ENCODE data around the gene LYPD8.

The LYPD8 gene

DNA sequence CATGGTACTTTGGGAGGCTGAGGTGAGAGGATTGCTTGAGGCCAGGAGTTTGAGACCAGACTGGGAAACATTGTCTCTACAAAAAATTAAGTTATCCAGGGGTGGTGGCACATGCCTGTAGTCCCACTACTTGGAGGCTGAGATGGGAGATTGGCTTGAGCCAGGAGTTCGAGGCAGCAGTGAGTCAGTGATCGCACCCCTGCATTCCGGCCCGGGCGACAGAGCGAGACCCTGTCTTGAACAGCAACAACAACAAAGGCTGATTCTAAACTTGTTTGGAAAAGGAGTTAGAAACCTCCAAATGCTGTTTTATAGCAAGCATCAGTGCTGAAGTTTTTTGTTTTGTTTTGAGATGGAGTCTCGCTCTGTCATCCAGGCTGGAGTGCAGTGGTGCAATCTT, 14.7 kb downstream of the LYPD8 start:
- in situ Hi-C loops (cut with HindIII; ENCODE audit: low sequenced_read_pairs) = no loop called here
- DNase-seq (ENCODE audit: low read depth, low spot score) = no peak
- TF ChIP-seq, protein P1, sequence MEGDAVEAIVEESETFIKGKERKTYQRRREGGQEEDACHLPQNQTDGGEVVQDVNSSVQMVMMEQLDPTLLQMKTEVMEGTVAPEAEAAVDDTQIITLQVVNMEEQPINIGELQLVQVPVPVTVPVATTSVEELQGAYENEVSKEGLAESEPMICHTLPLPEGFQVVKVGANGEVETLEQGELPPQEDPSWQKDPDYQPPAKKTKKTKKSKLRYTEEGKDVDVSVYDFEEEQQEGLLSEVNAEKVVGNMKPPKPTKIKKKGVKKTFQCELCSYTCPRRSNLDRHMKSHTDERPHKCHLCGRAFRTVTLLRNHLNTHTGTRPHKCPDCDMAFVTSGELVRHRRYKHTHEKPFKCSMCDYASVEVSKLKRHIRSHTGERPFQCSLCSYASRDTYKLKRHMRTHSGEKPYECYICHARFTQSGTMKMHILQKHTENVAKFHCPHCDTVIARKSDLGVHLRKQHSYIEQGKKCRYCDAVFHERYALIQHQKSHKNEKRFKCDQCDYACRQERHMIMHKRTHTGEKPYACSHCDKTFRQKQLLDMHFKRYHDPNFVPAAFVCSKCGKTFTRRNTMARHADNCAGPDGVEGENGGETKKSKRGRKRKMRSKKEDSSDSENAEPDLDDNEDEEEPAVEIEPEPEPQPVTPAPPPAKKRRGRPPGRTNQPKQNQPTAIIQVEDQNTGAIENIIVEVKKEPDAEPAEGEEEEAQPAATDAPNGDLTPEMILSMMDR (IDR thresholded peaks at IDR 0.05; ENCODE audit: low read depth, low read length) = no peak
- no peak overlapping the region for H3K4me3 ChIP-seq (ENCODE audit: low read depth, low read length)

- H3K4me3 ChIP-seq (ENCODE audit: low read depth, low read length) = no peak overlapping the region
- in situ Hi-C loops (cut with HindIII; ENCODE audit: low sequenced_read_pairs) = no loop called here
- DNase-seq (ENCODE audit: low read depth, low spot score) = no peak
- TF ChIP-seq, protein P1 (IDR thresholded peaks at IDR 0.05; ENCODE audit: low read depth, low read length) = no peak
Observed at GRCh38 chr1:248739572-248740205, 15.9 kb downstream of the LYPD8 start.

- TF ChIP-seq, protein P1 (IDR thresholded peaks at IDR 0.05; ENCODE audit: low read depth, low read length) = no peak
- no peak for DNase-seq (ENCODE audit: low read depth, low spot score)
- in situ Hi-C loops (cut with HindIII; ENCODE audit: low sequenced_read_pairs) = no loop called here
- H3K4me3 ChIP-seq (ENCODE audit: low read depth, low read length) = no peak overlapping the region
Observed at GRCh38 chr1:248737457-248737856, 18.1 kb downstream of the LYPD8 start.

DNA sequence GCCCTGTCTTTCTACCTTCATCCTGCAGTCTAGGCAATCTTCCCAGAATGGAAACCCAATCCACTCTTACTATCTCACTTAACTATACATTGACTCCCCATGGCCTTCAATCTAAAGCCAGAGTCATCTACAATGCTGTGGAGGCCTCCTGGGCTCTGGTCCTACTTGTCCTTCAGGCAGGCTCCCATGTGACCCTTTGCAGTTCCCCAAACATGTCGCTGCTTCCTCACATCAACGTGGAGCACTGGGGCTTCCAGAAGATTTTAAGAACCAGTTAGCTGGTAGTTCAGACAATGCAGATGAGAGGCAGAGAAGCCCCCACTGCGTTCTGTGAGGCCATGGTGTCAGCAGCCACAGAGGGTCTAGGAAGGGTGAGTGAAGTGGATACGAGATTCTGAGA, 18.6 kb downstream of the LYPD8 start:
- in situ Hi-C loops (cut with HindIII; ENCODE audit: low sequenced_read_pairs) = no loop called here
- TF ChIP-seq, protein P1 (IDR thresholded peaks at IDR 0.05; ENCODE audit: low read depth, low read length) = no peak

DNA sequence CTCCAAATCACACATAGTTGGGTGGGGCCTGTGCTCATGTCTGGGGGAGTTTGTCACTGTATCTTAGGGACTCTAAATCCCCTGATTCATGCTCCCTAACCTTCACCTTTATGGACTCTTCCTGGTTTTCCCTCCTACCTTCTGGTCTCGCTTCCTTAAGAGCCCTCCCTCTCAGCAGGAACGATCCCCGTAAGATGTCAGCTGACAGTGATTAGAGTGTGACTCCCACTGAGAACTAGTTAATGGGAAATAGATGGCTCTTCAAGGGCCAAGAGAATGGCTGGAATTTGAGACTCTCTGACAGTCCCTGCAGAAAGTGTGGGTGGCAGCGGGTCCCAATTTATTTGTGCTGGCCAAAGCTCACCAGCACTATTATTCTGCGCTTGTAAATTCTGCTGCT, 22.0 kb downstream of the LYPD8 start:
- no peak overlapping the region for H3K4me3 ChIP-seq (ENCODE audit: low read depth, low read length)
- in situ Hi-C loops (cut with HindIII; ENCODE audit: low sequenced_read_pairs) = no loop called here
- TF ChIP-seq, protein P1 (IDR thresholded peaks at IDR 0.05; ENCODE audit: low read depth, low read length) = no peak
- DNase-seq (ENCODE audit: low read depth, low spot score) = no peak

More for the DNA sequence above, 18.6 kb downstream of the LYPD8 start:
- H3K4me3 ChIP-seq (ENCODE audit: low read depth, low read length) = no peak overlapping the region
- DNase-seq (ENCODE audit: low read depth, low spot score) = no peak

DNA sequence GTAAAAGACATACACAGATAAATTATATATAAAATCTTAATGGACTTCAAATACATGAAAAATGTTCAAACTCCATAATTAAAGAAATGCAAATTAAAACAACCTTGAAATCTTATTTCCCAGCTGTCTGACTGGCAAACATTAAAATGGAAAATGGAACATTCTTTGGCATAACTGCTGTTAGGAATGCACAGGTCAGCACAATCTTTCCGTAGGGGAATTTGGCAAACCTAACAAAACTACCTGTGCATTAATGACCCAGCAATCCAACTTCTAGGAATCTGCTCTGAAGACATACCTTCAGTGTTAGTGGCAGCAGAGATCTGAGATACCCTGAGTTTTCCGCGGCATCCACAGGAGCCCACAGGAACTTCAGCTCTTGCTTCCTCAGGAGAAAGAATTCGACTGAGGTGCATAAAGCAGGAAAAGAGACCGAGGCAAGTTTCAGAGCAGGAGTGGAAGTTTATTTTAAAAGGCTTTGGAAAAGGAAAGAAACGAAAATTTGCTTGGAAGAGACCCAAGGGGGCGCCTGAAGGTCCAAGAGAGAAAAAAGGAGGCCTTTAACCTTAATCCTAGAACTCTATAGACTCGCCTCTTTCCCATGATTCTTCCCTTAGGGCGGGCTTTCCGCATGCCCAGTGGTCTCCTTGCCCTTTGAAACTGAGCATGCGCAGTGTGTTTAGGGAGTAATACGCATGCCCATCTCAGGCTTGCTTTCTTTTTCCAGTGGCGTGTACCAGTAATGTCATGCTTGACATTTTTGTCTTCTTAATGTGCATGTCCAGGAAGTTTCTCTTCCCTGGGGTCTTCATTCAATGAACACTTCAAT, 24.8 kb downstream of the LYPD8 start:
- no peak for DNase-seq (ENCODE audit: low read depth, low spot score)
- TF ChIP-seq, protein P1 (IDR thresholded peaks at IDR 0.05; ENCODE audit: low read depth, low read length) = no peak
- in situ Hi-C loops (cut with HindIII; ENCODE audit: low sequenced_read_pairs) = no loop called here
- H3K4me3 ChIP-seq (ENCODE audit: low read depth, low read length) = no peak overlapping the region
